HCT116 (cell line): Measurements from ENCODE around the gene PINK1. TPM values are rescaled to one million over a fixed set of nuclear protein-coding genes. Genes with fewer than 3 reads are reported as not detected.

Source experiments
- ATAC-seq: fragments of 200-7000 bp; cut with Tn5 transposase; 2 replicates; pipeline ENCODE4 v1.9.1; 2020; ENCODE audit warnings: mild to moderate bottlenecking, moderate library complexity
- BruUV-seq: library from RNA; stranded (reverse); fragments of 400-500 nt; replicated peaks from 2 replicates; lab custom pipeline; 2021; lab: Mats Ljungman, UMichigan
- CTCF ChIA-PET: fragments of 300-600 bp; sonication (Branson Sonifier 250); formaldehyde crosslinking; loops from one replicate; lab custom pipeline; 2021; ENCODE audit warnings: antibody characterized with exemption; lab: Charles Lee
- POLR2A ChIA-PET: fragments of 300-600, 350-600 bp; sonication (Branson Sonifier 250); formaldehyde crosslinking; loops from one replicate; lab custom pipeline; 2021; ENCODE audit warnings: antibody characterized with exemption; lab: Charles Lee
- RAD21 ChIA-PET, 2 experiments: fragments of 300-600 bp; sonication (Branson Sonifier 250); formaldehyde crosslinking; loops; one replicate each; lab custom pipeline; 2023; ENCODE audit warnings: low total read pairs in 2 of 2; ENCODE audit not compliant: uncharacterized antibody in 2 of 2, unreplicated experiment in 2 of 2, low non-redundant PET in 1 of 2; lab: Charles Lee
- DNase-seq: peaks from one replicate; pipeline ENCODE4 v3.0.0-alpha.2; 2010; ENCODE audit warnings: low read depth, low spot score
- H2AFZ ChIP-seq: fragments of 200-600 bp; shearing (Covaris generic), sonication (generic); 2 replicates; pipeline ENCODE4 v1.6.1; 2017; ENCODE audit warnings: low read depth, mixed run types, mixed read lengths, antibody characterized with exemption, low read length; ENCODE audit not compliant: poor library complexity, severe bottlenecking
- H3K27ac ChIP-seq: 2 replicates; pipeline ENCODE4 v1.5.1; 2012; ENCODE audit warnings: low read depth, low read length
- H3K27me3 ChIP-seq: fragments of 200-600 bp; sonication (generic); 2 replicates; pipeline ENCODE4 v1.6.1; 2016; ENCODE audit warnings: mixed run types, low read length, mixed read lengths; ENCODE audit not compliant: insufficient read depth
- H3K36me3 ChIP-seq, 2 experiments: fragments of 200-500 bp in 1 of 2; fragments of 200-600 bp in 1 of 2; sonication (Bioruptor generic) in 1 of 2; sonication (generic) in 1 of 2; 2 replicates each; pipeline versions ENCODE4 v1.5.1 to v1.6.1; 2014 to 2016; ENCODE audit warnings: low read length in 2 of 2, inconsistent platforms in 1 of 2, mixed read lengths in 1 of 2, mixed run types in 1 of 2; ENCODE audit not compliant: insufficient read depth in 2 of 2, control insufficient read depth in 1 of 2
- H3K4me1 ChIP-seq, 2 experiments: fragments of 200-600 bp in 1 of 2; sonication (generic) in 1 of 2; 2 replicates each; pipeline versions ENCODE4 v1.5.1 to v1.6.1; 2012 to 2017; ENCODE audit warnings: low read length in 2 of 2, inconsistent platforms in 1 of 2, mild to moderate bottlenecking in 1 of 2, mixed read lengths in 1 of 2, mixed run types in 1 of 2, moderate library complexity in 1 of 2; ENCODE audit not compliant: insufficient read depth in 2 of 2, control insufficient read depth in 1 of 2
- H3K4me2 ChIP-seq: fragments of 200-600 bp; sonication (generic); 2 replicates; pipeline ENCODE4 v1.6.1; 2017; ENCODE audit warnings: mixed run types, low read length, mixed read lengths
- H3K4me3 ChIP-seq, 2 experiments: fragments of 200-600 bp in 1 of 2; sonication (generic) in 1 of 2; replicated peaks in 1 of 2; 2 replicates each; pipeline ENCODE4 v1.5.1; 2011 to 2016; ENCODE audit warnings: low read length in 2 of 2, control low read depth in 1 of 2, low read depth in 1 of 2, mild to moderate bottlenecking in 1 of 2, mixed read lengths in 1 of 2, mixed run types in 1 of 2
- H3K79me2 ChIP-seq: fragments of 200-600 bp; sonication (generic); 2 replicates; pipeline ENCODE4 v1.6.1; 2017; ENCODE audit warnings: mild to moderate bottlenecking, mixed run types, low read length, moderate library complexity, mixed read lengths; ENCODE audit not compliant: insufficient read depth
- H3K9ac ChIP-seq: fragments of 200-600 bp; sonication (generic); 2 replicates; pipeline ENCODE4 v1.6.1; 2016; ENCODE audit warnings: low read length, mixed read lengths
- H3K9me2 ChIP-seq: fragments of 200-600 bp; sonication (generic), shearing (Covaris generic); 2 replicates; pipeline ENCODE4 v1.6.1; 2017; ENCODE audit warnings: mixed run types, mild to moderate bottlenecking, moderate library complexity; ENCODE audit not compliant: insufficient read depth
- H3K9me3 ChIP-seq, 2 experiments: fragments of 200-500 bp in 1 of 2; fragments of 200-600 bp in 1 of 2; sonication (Bioruptor generic) in 1 of 2; sonication (generic) in 1 of 2; 2 replicates each; pipeline ENCODE4 v1.6.1; 2014 to 2017; ENCODE audit warnings: low read length in 2 of 2, mixed read lengths in 2 of 2, inconsistent platforms in 1 of 2, low read depth in 1 of 2, mild to moderate bottlenecking in 1 of 2, mixed run types in 1 of 2, moderate library complexity in 1 of 2; ENCODE audit not compliant: control insufficient read depth in 1 of 2, insufficient read depth in 1 of 2
- H4K20me1 ChIP-seq: fragments of 200-600 bp; sonication (generic), shearing (Covaris generic); 2 replicates; pipeline ENCODE4 v1.6.1; 2017; ENCODE audit warnings: mixed run types, mild to moderate bottlenecking, moderate library complexity; ENCODE audit not compliant: insufficient read depth
- CTCF ChIP-seq, 3 experiments: fragments of 200-600 bp in 1 of 3; sonication (generic) in 1 of 3; IDR thresholded peaks in 2 of 3; conservative IDR thresholded peaks in 1 of 3; 2 replicates each; pipeline ENCODE4 v1.5.1; 2012 to 2017; ENCODE audit warnings: low read depth in 2 of 3, low read length in 2 of 3, antibody characterized with exemption in 1 of 3, borderline replicate concordance in 1 of 3, control low read depth in 1 of 3, mild to moderate bottlenecking in 1 of 3, mixed read lengths in 1 of 3, mixed run types in 1 of 3, moderate library complexity in 1 of 3; ENCODE audit not compliant: insufficient read depth in 1 of 3
- EZH2phosphoT487 ChIP-seq: fragments of 200-600 bp; IDR thresholded peaks from 2 replicates; pipeline ENCODE4 v1.6.1; 2018; ENCODE audit warnings: antibody characterized with exemption, borderline replicate concordance
- JUND ChIP-seq: IDR thresholded peaks from 2 replicates; pipeline ENCODE4 v1.6.1; 2012
- POLR2A ChIP-seq: IDR thresholded peaks from 2 replicates; pipeline ENCODE4 v1.7.0; 2011; ENCODE audit warnings: borderline replicate concordance; ENCODE audit not compliant: insufficient read depth, insufficient read length; ENCODE audit errors: extremely low read depth
- POLR2AphosphoS5 ChIP-seq: IDR thresholded peaks from 2 replicates; pipeline ENCODE4 v1.6.1; 2011; ENCODE audit warnings: mild to moderate bottlenecking, low read depth, low read length, moderate library complexity
- RAD21 ChIP-seq: IDR thresholded peaks from 2 replicates; pipeline ENCODE4 v1.6.1; 2012; ENCODE audit warnings: low read depth, mild to moderate bottlenecking
- SIN3A ChIP-seq: IDR thresholded peaks from 2 replicates; pipeline ENCODE4 v1.6.1; 2012; ENCODE audit warnings: low read depth
- SP1 ChIP-seq: IDR thresholded peaks from 2 replicates; pipeline ENCODE4 v1.6.1; 2012; ENCODE audit warnings: low read depth
- TCF7L2 ChIP-seq: IDR thresholded peaks from 2 replicates; pipeline ENCODE4 v1.7.0; 2011; ENCODE audit warnings: borderline replicate concordance, inconsistent platforms; ENCODE audit not compliant: insufficient read depth, insufficient read length; ENCODE audit errors: extremely low read depth
- YY1 ChIP-seq: IDR thresholded peaks from 2 replicates; pipeline ENCODE4 v1.6.1; 2011; ENCODE audit warnings: low read length, low read depth, moderate library complexity, mild to moderate bottlenecking; ENCODE audit not compliant: insufficient replicate concordance; ENCODE audit errors: extremely low read depth
- ZFX ChIP-seq: fragments of 450-650 bp; IDR thresholded peaks from 2 replicates; pipeline ENCODE4 v1.6.1; 2017
- ZNF274 ChIP-seq: fragments of 200-500 bp; sonication (Bioruptor generic); IDR thresholded peaks from 2 replicates; pipeline ENCODE4 v1.6.1; 2014; ENCODE audit warnings: mild to moderate bottlenecking, low read depth, low read length, inconsistent platforms
- intact Hi-C: fragments of 100-400 bp; cut with micrococcal nuclease; formaldehyde crosslinking; loops from 2 replicates; pipeline ENCODE4 v1.10.0; 2022
- total RNA-seq: library from RNA; stranded (reverse); gene quantifications from one replicate; pipeline ENCODE4 v1.2.1, GENCODE V29; 2021; ENCODE audit not compliant: unreplicated experiment
- TF ChIP-seq, protein P1 (sequence below): IDR thresholded peaks from 2 replicates; pipeline ENCODE4 v1.6.1; 2011; ENCODE audit warnings: mild to moderate bottlenecking, low read length, moderate library complexity; ENCODE audit not compliant: insufficient replicate concordance; ENCODE audit errors: extremely low read depth
- TF ChIP-seq, protein P2 (sequence below): IDR thresholded peaks from 2 replicates; pipeline ENCODE4 v1.6.1; 2012
- TF ChIP-seq, protein P3 (sequence below): IDR thresholded peaks from 2 replicates; pipeline ENCODE4 v1.6.1; 2012; ENCODE audit warnings: low read depth

PINK1 gene
- total RNA-seq, 1 experiment from 2014 or later = 29.4 TPM

DNA sequence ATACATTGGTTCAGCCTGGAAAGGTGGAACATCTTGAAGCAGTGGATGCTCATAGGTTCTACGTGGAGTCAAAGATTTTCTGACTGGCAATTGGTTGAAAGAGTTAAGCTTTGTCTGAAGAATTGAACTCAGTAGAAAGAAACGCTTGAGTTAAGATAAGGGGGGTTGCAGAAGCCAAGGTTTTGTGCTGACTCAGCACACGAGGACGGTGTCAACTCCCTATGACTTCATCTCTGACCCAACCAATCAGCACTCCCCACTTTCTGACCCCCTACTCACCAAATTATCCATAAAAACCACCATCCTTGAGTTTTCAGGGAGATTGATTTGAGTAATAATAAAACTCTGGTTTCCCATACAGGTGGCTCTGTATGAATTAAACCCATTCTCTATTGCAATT, 2.5 kb upstream of the PINK1 start:
- CTCF ChIA-PET = interaction anchor here (0.8 to 1.3 kb wide), 3 partner anchors 31 to 55 kb away, joined by 3 to 4 read pairs (median 4); partner anchors contain the start of gene DDOST
- H3K9me3 ChIP-seq = no peaks in the 10 kb centered on the region; a peak in 1 of 4 replicates
- H3K79me2 ChIP-seq = no peaks in the 10 kb centered on the region
- RAD21 ChIA-PET = no interaction called here
- H3K27me3 ChIP-seq = no peaks in the 10 kb centered on the region
- no peaks in the 10 kb centered on the region for H3K36me3 ChIP-seq
- no peaks in the 10 kb centered on the region for H4K20me1 ChIP-seq
- ATAC-seq = no peak
- H3K4me3 ChIP-seq = no peak overlapping the region
- H3K27ac ChIP-seq = no peak overlapping the region
- TF ChIP-seq POLR2A (no peak), POLR2AphosphoS5 (no peak), JUND (no peak), RAD21 (no peak), EZH2phosphoT487 (no peak), TCF7L2 (no peak), YY1 (no peak), SP1 (no peak), ZFX (no peak), SIN3A (no peak), CTCF (IDR thresholded peaks at IDR 0.05 in 2 of 3, conservative IDR thresholded peaks at IDR 0.05 in 1 of 3; ENCODE audit: borderline replicate concordance in 1 of 3, insufficient read depth in 1 of 3, low read depth in 2 of 3, low read length in 2 of 3) (no peak), ZNF274 (no peak)
- TF ChIP-seq, protein P1, sequence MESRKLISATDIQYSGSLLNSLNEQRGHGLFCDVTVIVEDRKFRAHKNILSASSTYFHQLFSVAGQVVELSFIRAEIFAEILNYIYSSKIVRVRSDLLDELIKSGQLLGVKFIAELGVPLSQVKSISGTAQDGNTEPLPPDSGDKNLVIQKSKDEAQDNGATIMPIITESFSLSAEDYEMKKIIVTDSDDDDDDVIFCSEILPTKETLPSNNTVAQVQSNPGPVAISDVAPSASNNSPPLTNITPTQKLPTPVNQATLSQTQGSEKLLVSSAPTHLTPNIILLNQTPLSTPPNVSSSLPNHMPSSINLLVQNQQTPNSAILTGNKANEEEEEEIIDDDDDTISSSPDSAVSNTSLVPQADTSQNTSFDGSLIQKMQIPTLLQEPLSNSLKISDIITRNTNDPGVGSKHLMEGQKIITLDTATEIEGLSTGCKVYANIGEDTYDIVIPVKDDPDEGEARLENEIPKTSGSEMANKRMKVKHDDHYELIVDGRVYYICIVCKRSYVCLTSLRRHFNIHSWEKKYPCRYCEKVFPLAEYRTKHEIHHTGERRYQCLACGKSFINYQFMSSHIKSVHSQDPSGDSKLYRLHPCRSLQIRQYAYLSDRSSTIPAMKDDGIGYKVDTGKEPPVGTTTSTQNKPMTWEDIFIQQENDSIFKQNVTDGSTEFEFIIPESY = no peak
- TF ChIP-seq, protein P2, sequence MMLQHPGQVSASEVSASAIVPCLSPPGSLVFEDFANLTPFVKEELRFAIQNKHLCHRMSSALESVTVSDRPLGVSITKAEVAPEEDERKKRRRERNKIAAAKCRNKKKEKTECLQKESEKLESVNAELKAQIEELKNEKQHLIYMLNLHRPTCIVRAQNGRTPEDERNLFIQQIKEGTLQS = no peak
- TF ChIP-seq, protein P3, sequence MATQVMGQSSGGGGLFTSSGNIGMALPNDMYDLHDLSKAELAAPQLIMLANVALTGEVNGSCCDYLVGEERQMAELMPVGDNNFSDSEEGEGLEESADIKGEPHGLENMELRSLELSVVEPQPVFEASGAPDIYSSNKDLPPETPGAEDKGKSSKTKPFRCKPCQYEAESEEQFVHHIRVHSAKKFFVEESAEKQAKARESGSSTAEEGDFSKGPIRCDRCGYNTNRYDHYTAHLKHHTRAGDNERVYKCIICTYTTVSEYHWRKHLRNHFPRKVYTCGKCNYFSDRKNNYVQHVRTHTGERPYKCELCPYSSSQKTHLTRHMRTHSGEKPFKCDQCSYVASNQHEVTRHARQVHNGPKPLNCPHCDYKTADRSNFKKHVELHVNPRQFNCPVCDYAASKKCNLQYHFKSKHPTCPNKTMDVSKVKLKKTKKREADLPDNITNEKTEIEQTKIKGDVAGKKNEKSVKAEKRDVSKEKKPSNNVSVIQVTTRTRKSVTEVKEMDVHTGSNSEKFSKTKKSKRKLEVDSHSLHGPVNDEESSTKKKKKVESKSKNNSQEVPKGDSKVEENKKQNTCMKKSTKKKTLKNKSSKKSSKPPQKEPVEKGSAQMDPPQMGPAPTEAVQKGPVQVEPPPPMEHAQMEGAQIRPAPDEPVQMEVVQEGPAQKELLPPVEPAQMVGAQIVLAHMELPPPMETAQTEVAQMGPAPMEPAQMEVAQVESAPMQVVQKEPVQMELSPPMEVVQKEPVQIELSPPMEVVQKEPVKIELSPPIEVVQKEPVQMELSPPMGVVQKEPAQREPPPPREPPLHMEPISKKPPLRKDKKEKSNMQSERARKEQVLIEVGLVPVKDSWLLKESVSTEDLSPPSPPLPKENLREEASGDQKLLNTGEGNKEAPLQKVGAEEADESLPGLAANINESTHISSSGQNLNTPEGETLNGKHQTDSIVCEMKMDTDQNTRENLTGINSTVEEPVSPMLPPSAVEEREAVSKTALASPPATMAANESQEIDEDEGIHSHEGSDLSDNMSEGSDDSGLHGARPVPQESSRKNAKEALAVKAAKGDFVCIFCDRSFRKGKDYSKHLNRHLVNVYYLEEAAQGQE = no peak
- TF ChIP-seq, all 23 proteins: peak for 0
- Histone ChIP-seq H2AFZ (no peak overlapping the region), H3K9ac (no peak overlapping the region), H3K9me2 (no peaks in the 10 kb centered on the region), H3K4me1 (peaks cover 9 to 32% of the 10 kb centered on the region in 2 experiments), H3K4me2 (no peak overlapping the region)
- POLR2A ChIA-PET = no interaction called here
- no peak for DNase-seq
- intact Hi-C loops = loop anchor here (5.0 to 10.0 kb wide), 2 partner anchors 198 to 416 kb away; no protein-coding TSS in a partner anchor
- BruUV-seq = no TSS peak
